ENCODE results near the gene RNF151. TPM values are rescaled to one million over a fixed set of nuclear protein-coding genes. Genes with fewer than 3 reads are reported as not detected.
A peak's percentile ranks its signal among the peaks of the same experiment; 100 is the strongest.
"Not testable (repeated sequence)": the region's sequence is repeated elsewhere in the genome, so short reads cannot be mapped to it uniquely, and the experiment has no call there.

The RNF151 gene, protein sequence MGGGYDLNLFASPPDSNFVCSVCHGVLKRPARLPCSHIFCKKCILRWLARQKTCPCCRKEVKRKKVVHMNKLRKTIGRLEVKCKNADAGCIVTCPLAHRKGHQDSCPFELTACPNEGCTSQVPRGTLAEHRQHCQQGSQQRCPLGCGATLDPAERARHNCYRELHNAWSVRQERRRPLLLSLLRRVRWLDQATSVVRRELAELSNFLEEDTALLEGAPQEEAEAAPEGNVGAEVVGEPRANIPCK
- not detected for total RNA-seq

DNA sequence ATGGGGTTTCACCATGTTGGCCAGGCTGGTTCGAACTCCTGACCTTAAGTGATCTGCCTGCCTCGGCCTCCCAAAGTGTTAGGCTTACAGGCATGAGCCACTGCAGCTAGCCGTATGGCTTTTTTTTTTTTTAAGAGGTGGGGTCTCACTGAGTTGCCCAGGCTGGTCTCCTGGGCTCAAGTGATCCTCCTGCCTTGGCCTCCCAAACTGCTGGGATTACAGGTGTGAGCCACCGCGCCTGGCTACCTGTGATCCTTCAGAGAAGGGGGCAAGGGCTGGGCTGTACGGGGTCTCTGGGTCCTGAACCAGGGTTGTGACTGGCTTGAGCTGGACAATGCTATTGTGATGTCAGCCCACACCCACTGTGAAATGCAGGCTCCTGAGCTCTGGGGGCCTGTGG, at the start of gene RNF151:
Gene RNF151, plus strand, starts transcription at position 397 of the 400 bp plus-strand sequence. CDS start 26 bp downstream, outside the sequence.
- DNase-seq (ENCODE audit: low spot score) (no peak), ATAC-seq (no peak)
- intact Hi-C loops (cut with DNase I), result no loop called here

DNA sequence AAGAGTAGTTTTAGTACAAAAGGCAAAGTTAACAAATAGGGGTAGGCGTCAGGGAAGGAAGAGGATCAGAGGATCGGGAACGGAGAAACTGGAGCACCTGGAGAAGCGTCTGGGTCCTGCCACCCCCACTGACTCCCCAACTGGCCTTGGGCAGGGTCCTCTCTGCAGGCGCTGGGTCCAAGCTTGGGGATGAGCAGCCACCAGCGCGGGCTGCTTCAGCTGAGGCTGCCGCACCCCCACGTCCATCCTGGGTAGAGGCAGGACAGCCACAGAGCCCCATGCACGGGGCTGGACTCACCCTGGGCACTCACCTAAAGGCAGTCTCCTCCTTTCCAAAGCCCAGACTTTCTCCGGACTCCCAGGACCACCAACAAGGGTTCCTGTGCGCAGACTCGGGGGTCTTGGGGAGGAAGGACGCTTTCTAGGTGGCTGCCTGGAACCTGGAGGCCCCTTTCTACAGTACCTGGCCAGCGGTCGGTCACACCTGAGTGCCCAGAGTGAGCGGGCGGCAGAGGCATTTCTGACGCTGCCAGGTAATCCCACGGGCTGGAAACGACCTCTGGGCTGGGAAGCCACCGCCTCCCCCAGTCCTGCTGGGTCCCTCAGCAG, 49.5 kb upstream of the RNF151 start:
- ATAC-seq, result no peak
- intact Hi-C loops (cut with DNase I), result no loop called here
- no peak for DNase-seq (ENCODE audit: low spot score)

DNA sequence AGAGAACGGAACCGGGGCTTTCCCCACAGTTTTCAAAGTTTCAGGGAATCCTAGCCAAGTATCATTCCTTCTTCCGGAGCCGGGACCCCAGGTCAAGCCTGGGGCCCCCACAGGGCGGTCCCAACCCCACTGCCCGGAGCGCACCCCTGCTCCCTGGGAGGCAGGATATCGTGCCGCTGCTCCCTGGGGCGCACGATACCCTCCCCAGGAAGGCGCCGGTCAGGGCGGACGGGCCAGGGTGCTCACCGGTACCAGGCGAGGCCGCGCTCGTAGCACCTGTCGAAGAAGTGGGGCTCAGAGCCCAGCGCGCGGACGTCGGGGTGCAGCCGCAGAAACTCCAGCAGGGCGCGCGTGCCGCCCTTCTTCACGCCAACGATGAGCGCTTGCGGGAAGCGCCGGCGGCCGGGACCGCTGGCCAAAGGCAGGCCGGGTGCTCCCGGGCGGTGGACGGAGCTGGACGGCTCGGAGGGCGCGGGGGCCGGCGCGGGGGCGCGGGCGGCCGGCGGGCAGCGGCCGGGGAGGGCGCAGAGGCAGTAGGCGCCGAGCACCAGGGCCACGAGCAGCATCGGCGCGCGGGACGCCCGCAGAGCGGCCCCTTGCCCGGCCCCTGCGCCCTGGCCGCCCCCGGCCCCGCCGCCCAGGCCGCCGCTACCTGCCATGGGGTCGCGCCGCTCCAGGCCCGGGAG, 48.8 kb upstream of the RNF151 start:
- DNase-seq (ENCODE audit: low spot score), result no peak
- intact Hi-C loops (cut with DNase I), result no loop called here
- no peak for ATAC-seq

DNA sequence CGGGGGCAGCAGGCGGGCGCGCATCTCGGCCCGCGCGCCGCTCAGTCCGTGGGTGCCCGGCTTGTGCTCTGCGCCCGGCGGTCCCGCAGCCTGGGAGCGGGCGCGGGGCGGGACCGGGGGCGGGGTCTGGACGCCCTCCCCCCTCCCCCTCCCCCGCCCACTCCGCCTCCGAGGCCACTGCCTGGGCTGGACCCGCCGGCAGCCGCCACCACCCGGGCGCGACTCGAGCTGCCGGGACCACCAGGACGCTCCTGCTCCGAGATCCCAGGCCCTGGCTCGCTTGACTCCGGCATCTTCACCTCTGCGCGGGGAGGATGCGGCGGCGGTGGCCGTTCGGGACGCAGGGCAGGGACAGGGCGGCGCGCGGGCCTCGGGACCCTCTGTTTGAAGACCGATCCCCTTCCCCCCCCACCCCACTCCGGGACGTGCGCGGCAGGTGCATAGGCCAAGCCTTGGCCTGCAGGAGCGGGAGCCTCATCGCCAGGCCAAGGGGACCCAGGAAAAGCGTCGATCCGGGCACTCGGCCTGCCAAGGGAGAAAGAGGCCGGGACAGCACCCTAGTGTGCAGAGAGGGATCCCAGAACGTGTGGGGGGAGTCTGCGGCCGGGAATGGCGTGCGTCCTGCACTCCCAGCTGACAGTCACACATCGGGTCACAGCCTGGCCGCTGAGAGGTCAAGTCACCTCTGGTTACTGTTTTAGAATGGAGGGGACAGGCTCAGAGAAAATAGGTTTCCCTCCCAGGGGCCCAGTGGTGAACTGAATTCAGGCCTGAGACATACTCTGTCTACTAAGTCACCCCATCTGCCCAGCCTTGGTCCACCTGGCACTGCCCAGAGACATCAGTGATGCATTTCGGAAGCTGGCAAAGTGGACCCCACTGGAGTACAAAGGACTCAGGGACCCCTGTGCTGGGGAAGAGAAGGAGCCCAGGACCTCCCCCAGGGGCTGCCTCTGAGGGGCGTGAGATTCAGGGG, 48.0 kb upstream of the RNF151 start, which contains the start of gene HS3ST6:
Gene HS3ST6, minus strand, starts transcription at position 65 of the 976 bp plus-strand sequence. CDS start 92 bp downstream, outside the sequence.
- intact Hi-C loops (cut with DNase I), result no loop called here
- DNase-seq (ENCODE audit: low spot score), result no peak
- no peak for ATAC-seq

DNA sequence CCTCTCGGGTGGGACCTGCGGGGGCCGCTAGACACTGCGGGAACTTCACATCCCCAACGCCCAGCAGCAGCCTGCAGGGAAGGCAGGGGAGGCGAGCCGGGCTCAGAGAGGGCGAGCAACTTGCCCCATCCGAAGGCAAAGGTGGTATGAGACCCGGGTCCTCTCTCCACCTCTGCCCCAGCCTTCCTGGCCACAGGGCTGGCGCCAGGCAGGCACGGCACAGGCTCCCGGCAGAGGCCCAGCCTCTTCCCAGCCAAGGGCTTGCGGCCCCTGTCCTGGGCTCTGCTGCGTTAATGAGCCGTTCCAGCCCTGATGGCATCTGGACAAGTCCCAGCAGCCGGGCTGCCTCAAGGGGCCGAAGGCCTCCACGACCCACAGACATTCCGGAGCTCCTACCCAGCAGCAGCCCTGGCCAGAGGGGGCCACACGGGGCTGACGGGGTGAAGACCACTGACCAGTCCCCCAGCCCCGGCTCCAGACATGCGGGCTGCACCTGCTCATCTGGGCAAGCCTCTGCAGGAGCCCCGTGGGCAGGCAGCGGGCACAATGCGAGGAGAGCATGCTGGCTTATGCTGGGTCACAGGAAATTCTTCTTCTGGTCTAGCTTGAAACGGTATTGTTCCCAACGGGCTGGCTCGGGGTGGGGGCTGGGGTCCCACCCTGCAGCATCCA, 47.2 kb upstream of the RNF151 start:
- intact Hi-C loops (cut with DNase I), result no loop called here
- no peak for ATAC-seq
- DNase-seq (ENCODE audit: low spot score), result no peak

DNA sequence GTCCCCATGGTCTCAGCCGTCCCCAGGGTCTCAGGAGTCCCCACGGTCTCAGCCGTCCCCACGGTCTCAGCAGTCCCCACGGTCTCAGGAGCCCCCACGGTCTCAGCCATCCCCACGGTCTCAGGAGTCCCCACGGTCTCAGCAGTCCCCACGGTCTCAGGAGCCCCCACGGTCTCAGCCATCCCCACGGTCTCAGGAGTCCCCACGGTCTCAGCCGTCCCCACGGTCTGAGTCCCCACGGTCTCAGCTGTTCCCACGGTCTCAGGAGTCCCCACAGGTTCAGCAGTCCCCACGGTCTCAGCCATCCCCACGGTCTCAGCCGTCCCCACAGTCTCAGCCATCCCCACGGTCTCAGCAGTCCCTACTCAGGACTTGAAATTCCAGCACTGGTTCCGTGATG, 46.5 kb upstream of the RNF151 start:
- ATAC-seq; DNase-seq (ENCODE audit: low spot score); intact Hi-C loops (cut with DNase I): not testable (repeated sequence)

DNA sequence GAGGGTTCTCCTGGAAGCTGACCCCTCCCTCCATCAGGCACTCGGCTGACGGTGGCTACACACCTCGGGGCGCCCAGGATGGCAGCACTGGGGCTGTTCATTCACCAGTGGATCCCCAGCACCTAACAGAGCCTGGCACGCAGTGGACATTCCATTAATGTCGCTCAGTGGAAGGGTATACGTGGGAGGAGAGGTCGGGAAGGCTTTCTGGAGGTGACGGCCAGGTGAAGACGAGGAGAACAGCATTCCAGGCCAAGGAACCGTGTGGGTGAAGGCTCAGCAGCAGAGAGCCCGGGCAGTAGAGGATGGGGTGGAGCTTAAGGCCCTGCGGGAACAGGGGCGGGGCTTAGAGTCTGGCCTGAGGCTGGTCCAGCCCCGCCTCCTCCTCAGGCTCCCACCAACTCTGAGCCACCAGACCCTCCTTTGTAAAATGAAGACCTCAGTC, 45.9 kb upstream of the RNF151 start:
- ATAC-seq (no peak), DNase-seq (ENCODE audit: low spot score) (no peak)
- intact Hi-C loops (cut with DNase I), result no loop called here

DNA sequence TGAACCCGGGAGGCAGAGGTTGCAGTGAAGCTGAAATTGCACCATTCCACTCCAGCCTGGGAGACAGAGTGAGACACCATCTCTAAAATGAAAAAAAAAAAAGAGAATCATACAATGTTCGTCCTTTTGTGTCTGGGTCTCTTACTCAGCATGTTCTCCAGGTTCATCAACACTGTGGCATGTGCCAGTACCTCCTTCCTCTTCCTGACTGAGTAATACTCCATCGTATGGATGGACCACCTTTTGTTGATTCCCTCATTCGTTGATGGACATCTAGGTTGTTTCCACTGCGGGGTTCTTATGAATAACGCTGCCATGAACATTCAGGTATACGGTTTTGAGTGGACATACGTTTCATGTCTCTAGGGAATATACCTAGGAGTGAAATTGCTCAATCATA, 44.3 kb upstream of the RNF151 start:
- intact Hi-C loops (cut with DNase I), result no loop called here
- DNase-seq (ENCODE audit: low spot score), result no peak
- no peak for ATAC-seq

DNA sequence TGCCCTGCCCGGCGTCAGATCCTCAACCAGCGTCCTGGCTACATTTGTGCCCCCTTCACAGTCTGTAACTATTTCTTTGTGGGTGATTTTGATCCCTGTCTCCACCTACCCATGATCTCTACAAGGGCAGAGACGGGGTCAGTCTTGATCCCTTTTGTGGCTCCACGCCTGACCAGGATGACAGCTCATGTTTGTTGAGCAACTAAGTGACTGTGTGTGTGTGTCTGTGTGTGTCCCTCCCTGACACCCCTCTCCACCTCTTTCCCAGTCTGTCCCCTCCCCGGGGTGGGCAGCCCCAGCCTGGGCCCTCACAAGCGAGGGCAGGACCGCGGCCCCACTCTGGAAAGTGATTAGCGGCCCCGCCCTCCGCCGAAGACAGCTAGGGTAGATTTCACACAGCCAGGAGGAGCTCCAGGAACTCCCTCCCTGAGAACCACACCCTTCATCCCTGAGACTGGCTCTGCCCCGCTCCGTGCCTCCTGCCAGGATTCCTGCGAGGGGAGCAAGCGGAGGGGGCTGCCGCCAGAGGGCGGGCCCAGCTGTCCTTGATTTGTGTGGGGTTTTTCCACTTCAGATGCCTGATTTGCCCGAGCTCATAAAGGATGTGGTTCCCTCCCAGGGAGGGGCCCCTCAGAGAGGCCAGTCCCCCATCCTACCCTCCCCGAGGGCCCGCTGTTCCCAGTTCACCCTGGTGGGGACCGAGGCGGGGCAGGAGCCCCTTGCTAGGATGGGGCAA, 43.2 kb upstream of the RNF151 start:
- intact Hi-C loops (cut with DNase I), result no loop called here
- ATAC-seq, result peak; percentile 31
- no peak for DNase-seq (ENCODE audit: low spot score)

DNA sequence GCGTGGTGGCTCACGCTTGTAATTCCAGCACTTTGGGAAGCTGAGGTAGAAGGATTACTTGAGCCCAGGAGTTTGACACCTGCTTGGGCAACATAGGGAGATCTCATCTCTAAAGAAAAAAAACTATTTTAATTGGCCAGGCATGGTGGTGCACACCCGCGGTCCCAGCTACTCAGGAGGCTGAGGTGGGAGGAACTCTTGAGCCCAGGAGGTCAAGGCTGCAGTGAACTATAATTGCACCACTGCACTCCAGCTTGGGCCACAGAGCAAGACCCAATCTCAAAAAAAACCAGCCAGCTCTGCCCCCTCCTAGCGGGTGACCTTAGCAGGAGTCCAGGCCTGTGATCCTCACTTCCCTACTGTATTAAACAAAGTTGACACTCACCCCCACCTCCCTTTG, 42.6 kb upstream of the RNF151 start:
- ATAC-seq (no peak), DNase-seq (ENCODE audit: low spot score) (no peak)
- intact Hi-C loops (cut with DNase I), result no loop called here

DNA sequence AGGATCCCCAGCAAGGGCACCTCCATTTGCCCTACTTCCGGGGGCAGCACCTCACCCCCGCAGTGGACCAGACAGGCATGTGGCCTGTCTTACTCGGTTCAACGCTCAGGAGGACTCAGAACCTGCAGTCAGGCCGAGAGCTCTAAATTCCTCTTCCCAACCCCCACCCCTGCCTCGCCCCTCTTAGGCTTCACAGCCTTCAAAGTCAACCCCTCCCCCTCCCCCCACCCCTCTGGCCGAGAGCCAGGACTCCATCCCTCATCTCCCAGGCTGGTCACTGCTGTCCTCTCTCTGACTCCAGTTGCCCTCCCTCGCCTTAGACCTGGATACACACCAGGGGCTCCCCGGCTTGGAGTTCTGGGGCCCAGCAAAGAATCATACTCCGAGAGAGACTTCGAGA, 40.4 kb upstream of the RNF151 start:
- intact Hi-C loops (cut with DNase I), result loop anchor here (5.0 kb wide), 1 partner anchor 64 kb away; no protein-coding TSS in a partner anchor
- DNase-seq (ENCODE audit: low spot score), result no peak
- ATAC-seq, result no peak

DNA sequence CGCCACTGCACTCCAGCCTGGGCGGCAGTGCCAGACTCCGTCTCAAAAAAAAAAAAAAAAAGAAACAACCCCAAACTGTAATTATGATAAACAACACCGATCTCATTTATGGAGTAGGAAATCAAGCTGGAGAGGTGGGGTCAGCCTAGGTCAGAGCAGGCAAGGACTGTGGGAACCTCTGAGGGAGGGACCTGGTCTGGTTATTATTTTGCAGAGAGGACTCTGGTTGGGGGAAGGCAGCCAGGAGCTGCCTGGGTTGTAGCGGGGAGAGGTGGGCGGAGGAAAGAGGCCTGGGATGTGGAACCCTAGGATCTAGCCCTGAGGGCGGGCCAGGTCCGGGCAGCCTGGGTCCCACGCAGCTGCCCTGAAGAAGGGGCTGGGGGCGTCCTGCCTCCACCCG, 37.6 kb upstream of the RNF151 start:
- ATAC-seq (peak; percentile 45), DNase-seq (ENCODE audit: low spot score) (no peak)
- intact Hi-C loops (cut with DNase I), result loop anchor here (5.0 kb wide), 1 partner anchor 67 kb away; no protein-coding TSS in a partner anchor

DNA sequence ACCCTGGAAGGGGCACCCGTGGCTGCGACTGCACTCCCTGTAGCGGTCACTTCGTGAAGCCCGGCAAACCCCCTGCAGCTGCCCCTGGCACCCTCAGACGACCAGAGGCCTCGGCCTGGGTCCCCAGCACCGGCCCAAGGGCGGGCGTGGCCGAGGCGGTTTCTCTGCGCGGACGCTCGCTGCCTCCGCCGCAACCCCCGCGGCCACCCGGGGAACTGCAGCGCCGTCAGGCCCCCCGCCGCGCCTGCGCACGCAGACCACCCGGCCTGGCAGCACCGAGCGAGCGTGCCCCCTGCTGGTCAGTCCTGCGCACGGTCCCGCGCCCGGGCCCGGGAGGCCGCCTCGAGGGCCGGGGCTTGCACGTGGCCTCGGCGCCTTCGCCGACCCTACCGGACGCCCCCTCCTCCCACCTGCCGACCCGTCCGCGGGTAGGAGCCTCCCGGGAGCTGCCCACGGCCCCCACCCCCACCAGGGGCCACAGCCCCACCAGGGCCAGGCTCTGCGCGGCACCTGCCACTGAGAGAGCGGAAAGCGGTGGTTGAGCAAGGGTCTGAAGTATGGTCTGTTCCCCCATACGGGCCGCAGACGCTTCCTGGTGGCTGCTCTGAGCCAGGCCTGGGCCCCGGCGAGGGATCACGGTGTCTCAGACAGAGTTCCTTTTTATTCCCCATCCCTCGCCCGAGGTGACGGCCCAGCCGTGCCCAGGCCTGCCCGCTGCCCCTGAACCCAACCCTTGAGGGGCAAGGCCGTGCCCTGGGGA, 36.9 kb upstream of the RNF151 start:
- intact Hi-C loops (cut with DNase I), result loop anchor here (5.0 kb wide), 1 partner anchor 67 kb away; no protein-coding TSS in a partner anchor
- DNase-seq (ENCODE audit: low spot score) (peak; percentile 94), ATAC-seq (peak; percentile 91)

DNA sequence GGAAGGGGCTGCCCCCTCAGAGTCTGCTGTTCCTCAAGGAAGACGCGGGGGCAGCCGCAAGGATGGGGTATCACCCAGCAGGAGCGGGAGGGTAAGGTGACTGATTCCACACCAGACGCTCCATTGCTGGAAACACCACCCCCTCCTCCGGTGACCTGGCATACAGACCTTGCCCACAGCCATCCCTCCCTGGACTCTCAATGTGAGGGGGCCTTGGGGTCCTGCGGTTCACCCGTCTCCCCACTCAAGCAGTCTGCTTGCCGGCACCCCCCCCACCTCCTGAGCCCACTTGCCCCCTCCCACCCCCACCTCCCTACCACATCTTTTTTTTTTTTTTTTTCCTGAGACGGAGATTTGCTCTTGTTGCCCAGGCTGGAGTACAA, 36.3 kb upstream of the RNF151 start:
- no peak for ATAC-seq
- intact Hi-C loops (cut with DNase I), result no loop called here

DNA sequence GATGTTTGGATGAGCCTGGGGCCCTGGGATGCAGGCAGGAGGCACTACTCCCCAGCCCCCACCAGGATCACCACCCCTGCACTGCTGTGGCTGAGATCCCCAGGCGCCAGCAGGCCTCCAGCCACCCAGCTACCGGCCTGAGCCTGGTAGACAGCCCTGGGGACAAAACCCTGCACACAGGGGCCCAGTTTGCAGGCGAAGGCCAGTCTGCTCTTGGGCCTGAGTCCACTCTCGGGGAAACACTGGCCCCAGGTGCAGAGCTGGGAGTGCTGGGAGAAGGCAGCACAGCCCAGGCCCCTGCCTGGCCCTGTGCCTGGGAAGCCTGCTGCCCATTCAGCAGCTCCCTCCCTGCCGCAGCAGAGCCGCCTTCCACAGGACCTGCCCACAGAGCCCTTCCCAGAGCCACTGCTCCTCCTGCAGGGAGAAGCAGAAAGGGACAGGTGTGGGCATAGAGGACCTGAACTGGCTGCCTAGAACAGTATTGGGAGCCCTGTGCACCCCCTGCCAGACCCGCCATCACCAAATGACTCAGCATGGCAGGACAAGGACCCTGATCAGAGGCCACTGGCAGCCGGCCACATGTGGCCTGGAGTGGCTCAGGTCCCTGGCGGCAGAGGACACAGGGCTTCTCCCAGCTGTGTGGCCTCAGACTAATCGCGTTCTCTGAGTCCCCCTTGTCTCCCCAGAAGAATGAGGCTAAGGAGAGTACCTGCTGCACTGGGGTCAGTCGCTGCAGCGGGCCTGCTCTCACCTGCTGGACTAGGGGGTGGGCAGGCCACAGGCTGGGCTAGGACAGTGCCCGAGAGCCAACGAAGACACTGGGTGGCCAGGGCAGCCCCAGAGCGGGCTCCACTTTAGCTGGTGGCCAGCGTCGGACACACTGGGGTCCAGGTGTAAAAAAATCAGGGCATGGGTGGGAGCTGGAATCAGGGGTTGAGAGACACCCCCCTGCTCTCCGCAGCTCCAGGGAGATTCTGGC, 34.3 kb upstream of the RNF151 start:
- DNase-seq (ENCODE audit: low spot score), result no peak
- intact Hi-C loops (cut with DNase I), result no loop called here

More for the DNA sequence above, 36.3 kb upstream of the RNF151 start:
- no peak for DNase-seq (ENCODE audit: low spot score)

DNA sequence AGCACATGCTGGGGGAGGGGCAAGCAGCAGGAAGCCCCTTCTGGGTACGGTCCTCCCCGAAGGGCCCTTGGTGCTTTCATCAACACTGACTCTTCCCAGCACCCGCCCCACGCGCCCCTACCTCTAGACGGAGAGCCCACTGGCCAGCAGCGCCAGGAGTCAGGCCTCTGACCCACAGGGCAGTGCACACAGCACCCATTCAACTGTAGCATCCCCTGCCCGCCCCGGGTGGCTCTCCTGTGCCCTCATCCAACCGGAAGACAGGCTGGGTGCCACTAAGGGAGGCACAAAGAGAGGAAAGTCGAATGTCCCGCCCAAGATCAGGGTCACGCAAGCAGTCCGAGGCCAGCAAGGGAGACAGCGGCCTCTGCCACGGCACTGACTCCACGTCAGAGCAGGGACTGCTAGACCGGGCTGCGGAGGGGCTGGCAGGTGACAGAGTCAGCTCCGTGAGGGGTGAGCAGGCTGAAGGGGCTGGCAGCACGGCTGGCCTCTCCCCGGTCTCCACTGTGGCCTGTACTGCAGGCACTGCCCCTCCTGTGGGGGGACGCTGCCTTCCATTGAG, 33.5 kb upstream of the RNF151 start:
- intact Hi-C loops (cut with DNase I), result no loop called here

More for the DNA sequence above, 34.3 kb upstream of the RNF151 start:
- no peak for ATAC-seq

More for the DNA sequence above, 33.5 kb upstream of the RNF151 start:
- ATAC-seq, result no peak
- no peak for DNase-seq (ENCODE audit: low spot score)

Data from sciatic nerve (tissue), 2 donors.